HepG2 (cell line): Measurements from ENCODE around the gene ZCCHC3. TPM values are rescaled to one million over a fixed set of nuclear protein-coding genes. Genes with fewer than 3 reads are reported as not detected.

Experiments used
- FOSL1 ChIP-seq: sonication (generic); formaldehyde crosslinking; IDR thresholded peaks from 2 replicates; pipeline ENCODE4 v1.9.0; 2021; ENCODE audit warnings: missing genetic modification reagents, borderline replicate concordance
- GATA4 ChIP-seq: sonication (generic); IDR thresholded peaks from 2 replicates; pipeline ENCODE4 v1.6.1; 2016; ENCODE audit warnings: antibody characterized with exemption, low read depth, borderline replicate concordance
- HMGXB4 ChIP-seq, 2 experiments: sonication (generic) in 1 of 2; formaldehyde crosslinking in 1 of 2; IDR thresholded peaks; 2 replicates each; pipeline versions ENCODE4 v1.4.0 to v1.6.1; 2018 to 2020; ENCODE audit warnings: missing genetic modification reagents in 2 of 2, borderline replicate concordance in 1 of 2, low read depth in 1 of 2, mild to moderate bottlenecking in 1 of 2, missing biosample characterization in 1 of 2
- NFKBIZ ChIP-seq: IDR thresholded peaks from 2 replicates; pipeline ENCODE4 v1.6.1; 2018; ENCODE audit warnings: missing genetic modification reagents, missing compliant biosample characterization
- NFYB ChIP-seq: sonication (generic); formaldehyde crosslinking; IDR thresholded peaks from 2 replicates; pipeline ENCODE4 v1.4.0; 2020; ENCODE audit warnings: missing genetic modification reagents
- NKX3-1 ChIP-seq: sonication (generic); formaldehyde crosslinking; IDR thresholded peaks from 2 replicates; pipeline ENCODE4 v1.5.0; 2020; ENCODE audit warnings: missing genetic modification reagents
- NONO ChIP-seq, 2 experiments: fragments of 450-650 bp in 1 of 2; sonication (generic) in 1 of 2; formaldehyde crosslinking in 1 of 2; IDR thresholded peaks in 1 of 2; conservative IDR thresholded peaks in 1 of 2; 2 replicates each; pipeline versions ENCODE4 v1.6.1 to v1.8.0; 2017 to 2022; ENCODE audit warnings: mild to moderate bottlenecking in 1 of 2, missing genetic modification reagents in 1 of 2, moderate library complexity in 1 of 2
- RERE ChIP-seq: IDR thresholded peaks from 2 replicates; pipeline ENCODE4 v1.6.1; 2016; ENCODE audit warnings: low read depth, missing genetic modification reagents, missing compliant biosample characterization
- RFX5 ChIP-seq: IDR thresholded peaks from 2 replicates; pipeline ENCODE4 v1.6.1; 2011; ENCODE audit warnings: low read depth, low read length, improper control_type of control experiment
- SIX4 ChIP-seq: sonication (generic); formaldehyde crosslinking; IDR thresholded peaks from 2 replicates; pipeline ENCODE4 v1.4.0; 2020; ENCODE audit warnings: missing genetic modification reagents
- ZC3H13 ChIP-seq: sonication (generic); formaldehyde crosslinking; IDR thresholded peaks from 2 replicates; pipeline ENCODE4 v1.8.1; 2023; ENCODE audit warnings: mild to moderate bottlenecking, missing genetic modification reagents, moderate library complexity
- ZHX2 ChIP-seq, 2 experiments: sonication (generic) in 1 of 2; formaldehyde crosslinking in 1 of 2; IDR thresholded peaks; 2 replicates each; pipeline versions ENCODE4 v1.6.1 to v1.9.0; 2014 to 2022; ENCODE audit warnings: antibody characterized with exemption in 1 of 2, borderline replicate concordance in 1 of 2, inconsistent platforms in 1 of 2, low read depth in 1 of 2, missing genetic modification reagents in 1 of 2
- ZNF282 ChIP-seq: fragments of 450-650 bp; IDR thresholded peaks from 2 replicates; pipeline ENCODE4 v1.6.1; 2018; ENCODE audit not compliant: partially characterized antibody
- polyA plus RNA-seq, 8 experiments: library from polyadenylated mRNA; depleted of rRNA in 3 of 8; stranded (reverse) in 7 of 8; unstranded in 1 of 8; fragments of >200 nt; fragmentation: Illumina TruSeq in 4 of 8; extraction: Trizol in 4 of 8; gene quantifications; 2 replicates each; pipeline versions ENCODE4 v1.2.1 to v1.2.3, GENCODE V29; 2011 to 2016; ENCODE audit warnings: low read depth in 4 of 8, missing spikeins in 1 of 8, mixed read lengths in 1 of 8; ENCODE audit not compliant: insufficient read depth in 1 of 8
- total RNA-seq, 5 experiments: library from RNA; depleted of rRNA; stranded (reverse); fragments of >200 nt; fragmentation: Illumina TruSeq; extraction: Trizol; gene quantifications; 2 replicates each; pipeline ENCODE4 v1.2.3, GENCODE V29; 2016; ENCODE audit warnings: low read depth in 1 of 5

Gene ZCCHC3
- total and polyA plus RNA-seq, 2 of the 13 experiments (the other 11 are each of a cell fraction or from before 2014, with no cell fraction given) = 46.6 to 63.0 TPM

GRCh38 chr20:327186-328026 is 30.0 kb downstream of the ZCCHC3 start (continued):
- TF ChIP-seq ZHX2 (IDR thresholded peaks at IDR 0.05; ENCODE audit: low read depth) = peak; percentile 23; the same call in 1 of the 2 replicates
- TF ChIP-seq ZHX2 (CRISPR knock-in tag; IDR thresholded peaks at IDR 0.05; ENCODE audit: borderline replicate concordance) = no peak
- no peak; the same call in 1 of the 2 replicates for TF ChIP-seq NFYB
- TF ChIP-seq FOSL1 (CRISPR knock-in tag) = no peak
- TF ChIP-seq NKX3-1 (CRISPR knock-in tag) = 0 out of 2 replicates have a peak, but pooled peaks have one; percentile 54
- TF ChIP-seq RERE (CRISPR knock-in tag) = peak; percentile 64; the same call in 1 of the 2 replicates
- TF ChIP-seq RFX5 = peak; percentile 82
- TF ChIP-seq HMGXB4 (CRISPR knock-in tag; IDR thresholded peaks at IDR 0.05; ENCODE audit: borderline replicate concordance in 1 of 2, low read depth in 1 of 2) = peak in 1 of 2 experiments; percentile 60; a peak in 2 of 4 replicates
- no peak for TF ChIP-seq NFKBIZ
- TF ChIP-seq ZNF282 = no peak
- peak; percentile 99 for TF ChIP-seq ZC3H13 (CRISPR knock-in tag)
- 0 out of 2 replicates have a peak, but pooled peaks have one; percentile 41 for TF ChIP-seq GATA4
- TF ChIP-seq SIX4 = no peak
- no peak for TF ChIP-seq NONO (IDR thresholded peaks at IDR 0.05)
- peak; percentile 90 for TF ChIP-seq NONO (CRISPR knock-in tag; conservative IDR thresholded peaks at IDR 0.05)
